HepG2 (cell line): ENCODE measurements around the gene TMEM107. TPM values are rescaled to one million over a fixed set of nuclear protein-coding genes. Genes with fewer than 3 reads are reported as not detected.

Experiments used
- GZF1 ChIP-seq: sonication (generic); formaldehyde crosslinking; IDR thresholded peaks from 2 replicates; pipeline ENCODE4 v1.5.1; 2020; ENCODE audit warnings: mild to moderate bottlenecking, missing genetic modification reagents
- MTA1 ChIP-seq: sonication (generic); formaldehyde crosslinking; IDR thresholded peaks from 2 replicates; pipeline ENCODE4 v1.4.0; 2020; ENCODE audit warnings: missing genetic modification reagents, mild to moderate bottlenecking, borderline replicate concordance
- MXI1 ChIP-seq: IDR thresholded peaks from 3 replicates; pipeline ENCODE4 v1.6.1; 2012; ENCODE audit warnings: low read depth, low read length, inconsistent platforms, borderline replicate concordance
- NBN ChIP-seq: fragments of 450-650 bp; conservative IDR thresholded peaks from 2 replicates; pipeline ENCODE4 v1.6.1; 2017
- POLR2A ChIP-seq, 2 experiments: IDR thresholded peaks; 2 replicates each; pipeline ENCODE4 v1.6.1; 2011; ENCODE audit warnings: low read depth in 2 of 2, low read length in 2 of 2, mild to moderate bottlenecking in 1 of 2, moderate library complexity in 1 of 2; ENCODE audit not compliant: insufficient read depth in 1 of 2
- SAFB2 ChIP-seq: sonication (generic); formaldehyde crosslinking; IDR thresholded peaks from 2 replicates; pipeline ENCODE4 v1.5.1; 2020; ENCODE audit warnings: missing genetic modification reagents, low read depth, mild to moderate bottlenecking, borderline replicate concordance
- SRSF9 ChIP-seq: fragments of 200-400 bp; formaldehyde crosslinking; IDR thresholded peaks from 2 replicates; pipeline ENCODE4 v1.6.1; 2018; ENCODE audit warnings: borderline replicate concordance, mild to moderate bottlenecking, low read depth, low read length; ENCODE audit not compliant: insufficient read depth, poor library complexity, severe bottlenecking
- ZNF260 ChIP-seq: sonication (generic); formaldehyde crosslinking; IDR thresholded peaks from 2 replicates; pipeline ENCODE4 v1.4.0; 2020; ENCODE audit warnings: missing genetic modification reagents, low read depth, mild to moderate bottlenecking, borderline replicate concordance
- ZNF616 ChIP-seq: sonication (generic); formaldehyde crosslinking; IDR thresholded peaks from 2 replicates; pipeline ENCODE4 v1.5.0; 2020; ENCODE audit warnings: low read depth, mild to moderate bottlenecking, missing genetic modification reagents
- ZNF724P ChIP-seq: sonication (generic); formaldehyde crosslinking; IDR thresholded peaks from 2 replicates; pipeline ENCODE4 v1.8.0; 2022; ENCODE audit warnings: missing genetic modification reagents, borderline replicate concordance
- ZNF883 ChIP-seq: sonication (generic); formaldehyde crosslinking; IDR thresholded peaks from 2 replicates; pipeline ENCODE4 v1.5.1; 2020; ENCODE audit warnings: mild to moderate bottlenecking, missing genetic modification reagents; ENCODE audit errors: not compliant biosample characterization
- ZSCAN9 ChIP-seq: IDR thresholded peaks from 2 replicates; pipeline ENCODE4 v1.6.1; 2016; ENCODE audit warnings: borderline replicate concordance
- polyA plus RNA-seq, 8 experiments: library from polyadenylated mRNA; depleted of rRNA in 3 of 8; stranded (reverse) in 7 of 8; unstranded in 1 of 8; fragments of >200 nt; fragmentation: Illumina TruSeq in 4 of 8; extraction: Trizol in 4 of 8; gene quantifications; 2 replicates each; pipeline versions ENCODE4 v1.2.1 to v1.2.3, GENCODE V29; 2011 to 2016; ENCODE audit warnings: low read depth in 4 of 8, missing spikeins in 1 of 8, mixed read lengths in 1 of 8; ENCODE audit not compliant: insufficient read depth in 1 of 8
- total RNA-seq, 5 experiments: library from RNA; depleted of rRNA; stranded (reverse); fragments of >200 nt; fragmentation: Illumina TruSeq; extraction: Trizol; gene quantifications; 2 replicates each; pipeline ENCODE4 v1.2.3, GENCODE V29; 2016; ENCODE audit warnings: low read depth in 1 of 5
- TF ChIP-seq, protein P1 (sequence below): sonication (generic); formaldehyde crosslinking; IDR thresholded peaks from 2 replicates; pipeline ENCODE4 v1.4.0; 2020; ENCODE audit warnings: missing genetic modification reagents
- TF ChIP-seq, protein P2 (sequence below): IDR thresholded peaks from 2 replicates; pipeline ENCODE4 v1.6.1; 2012; ENCODE audit warnings: inconsistent platforms
- TF ChIP-seq, protein P3 (sequence below): IDR thresholded peaks from 2 replicates; pipeline ENCODE4 v1.6.1; 2016; ENCODE audit warnings: low read depth, borderline replicate concordance
- TF ChIP-seq, protein P4 (sequence below): sonication (generic); formaldehyde crosslinking; IDR thresholded peaks from 2 replicates; pipeline ENCODE4 v1.4.0; 2020; ENCODE audit warnings: low read depth, missing genetic modification reagents

TMEM107 gene
- total and polyA plus RNA-seq, 2 of the 13 experiments (the other 11 are each of a cell fraction or from before 2014, with no cell fraction given), result 7.2 to 15.3 TPM

DNA sequence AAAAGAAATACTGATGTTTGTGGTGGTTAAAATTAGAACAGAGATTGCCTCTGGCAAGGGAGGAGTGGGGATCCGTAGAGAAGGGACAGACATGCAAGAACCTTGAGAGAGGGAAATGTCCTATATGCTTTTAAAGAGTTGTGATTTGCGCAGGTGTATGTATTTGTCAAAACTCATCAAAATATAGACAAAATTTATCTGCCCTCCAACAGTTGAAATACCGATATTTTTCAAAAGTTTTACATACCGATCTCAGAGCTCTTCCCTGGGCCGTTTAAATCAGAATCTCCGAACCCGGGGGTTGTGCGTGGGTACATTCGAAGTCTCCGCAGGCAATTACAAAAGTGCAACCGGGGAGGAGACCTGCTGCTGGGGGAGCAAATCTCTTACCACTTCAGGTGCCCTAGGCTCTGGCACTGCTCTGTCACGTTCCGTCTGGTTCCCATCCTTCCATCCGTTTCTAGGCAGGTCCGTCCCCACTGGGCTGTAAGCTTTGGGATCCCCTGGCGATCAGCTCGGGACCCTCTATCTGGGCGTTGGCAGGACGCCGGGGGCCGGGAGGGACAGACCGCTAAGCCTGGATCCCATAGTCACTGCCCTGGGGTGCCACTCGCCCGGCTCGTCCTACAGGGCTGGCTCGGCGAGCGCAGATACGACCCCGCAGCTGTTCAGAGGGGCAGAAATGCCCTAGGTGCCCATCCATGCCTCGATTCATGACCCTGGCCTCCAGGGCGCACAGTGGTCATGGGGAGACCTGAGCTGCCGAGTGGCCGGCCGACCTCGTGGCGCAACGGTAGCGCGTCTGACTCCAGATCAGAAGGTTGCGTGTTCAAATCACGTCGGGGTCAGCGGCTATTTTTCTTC, 9.6 kb upstream of the TMEM107 start (continued):
- TF ChIP-seq ZNF616 (no peak), ZNF883 (CRISPR knock-in tag) (no peak), MTA1 (CRISPR knock-in tag) (0 out of 2 replicates have a peak, but pooled peaks have one; percentile 36), ZSCAN9 (CRISPR knock-in tag) (peak; percentile 50; the same call in 1 of the 2 replicates), SAFB2 (CRISPR knock-in tag) (peak; percentile 17; the same call in 1 of the 2 replicates), SRSF9 (no peak), GZF1 (no peak), ZNF260 (no peak), ZNF724P (CRISPR knock-in tag) (no peak), NBN (no peak), POLR2A (IDR thresholded peaks at IDR 0.05; ENCODE audit: insufficient read depth in 1 of 2, low read depth in 2 of 2, low read length in 2 of 2) (no peak), MXI1 (peak; percentile 76; the same call in 2 of the 3 replicates)
- TF ChIP-seq, protein P1, sequence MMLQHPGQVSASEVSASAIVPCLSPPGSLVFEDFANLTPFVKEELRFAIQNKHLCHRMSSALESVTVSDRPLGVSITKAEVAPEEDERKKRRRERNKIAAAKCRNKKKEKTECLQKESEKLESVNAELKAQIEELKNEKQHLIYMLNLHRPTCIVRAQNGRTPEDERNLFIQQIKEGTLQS (CRISPR knock-in tag), result no peak
- TF ChIP-seq, protein P2, sequence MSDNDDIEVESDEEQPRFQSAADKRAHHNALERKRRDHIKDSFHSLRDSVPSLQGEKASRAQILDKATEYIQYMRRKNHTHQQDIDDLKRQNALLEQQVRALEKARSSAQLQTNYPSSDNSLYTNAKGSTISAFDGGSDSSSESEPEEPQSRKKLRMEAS, result peak; percentile 49
- TF ChIP-seq, protein P3, sequence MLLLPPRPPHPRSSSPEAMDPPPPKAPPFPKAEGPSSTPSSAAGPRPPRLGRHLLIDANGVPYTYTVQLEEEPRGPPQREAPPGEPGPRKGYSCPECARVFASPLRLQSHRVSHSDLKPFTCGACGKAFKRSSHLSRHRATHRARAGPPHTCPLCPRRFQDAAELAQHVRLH, result no peak; the same call in 1 of the 2 replicates
- TF ChIP-seq, protein P4, sequence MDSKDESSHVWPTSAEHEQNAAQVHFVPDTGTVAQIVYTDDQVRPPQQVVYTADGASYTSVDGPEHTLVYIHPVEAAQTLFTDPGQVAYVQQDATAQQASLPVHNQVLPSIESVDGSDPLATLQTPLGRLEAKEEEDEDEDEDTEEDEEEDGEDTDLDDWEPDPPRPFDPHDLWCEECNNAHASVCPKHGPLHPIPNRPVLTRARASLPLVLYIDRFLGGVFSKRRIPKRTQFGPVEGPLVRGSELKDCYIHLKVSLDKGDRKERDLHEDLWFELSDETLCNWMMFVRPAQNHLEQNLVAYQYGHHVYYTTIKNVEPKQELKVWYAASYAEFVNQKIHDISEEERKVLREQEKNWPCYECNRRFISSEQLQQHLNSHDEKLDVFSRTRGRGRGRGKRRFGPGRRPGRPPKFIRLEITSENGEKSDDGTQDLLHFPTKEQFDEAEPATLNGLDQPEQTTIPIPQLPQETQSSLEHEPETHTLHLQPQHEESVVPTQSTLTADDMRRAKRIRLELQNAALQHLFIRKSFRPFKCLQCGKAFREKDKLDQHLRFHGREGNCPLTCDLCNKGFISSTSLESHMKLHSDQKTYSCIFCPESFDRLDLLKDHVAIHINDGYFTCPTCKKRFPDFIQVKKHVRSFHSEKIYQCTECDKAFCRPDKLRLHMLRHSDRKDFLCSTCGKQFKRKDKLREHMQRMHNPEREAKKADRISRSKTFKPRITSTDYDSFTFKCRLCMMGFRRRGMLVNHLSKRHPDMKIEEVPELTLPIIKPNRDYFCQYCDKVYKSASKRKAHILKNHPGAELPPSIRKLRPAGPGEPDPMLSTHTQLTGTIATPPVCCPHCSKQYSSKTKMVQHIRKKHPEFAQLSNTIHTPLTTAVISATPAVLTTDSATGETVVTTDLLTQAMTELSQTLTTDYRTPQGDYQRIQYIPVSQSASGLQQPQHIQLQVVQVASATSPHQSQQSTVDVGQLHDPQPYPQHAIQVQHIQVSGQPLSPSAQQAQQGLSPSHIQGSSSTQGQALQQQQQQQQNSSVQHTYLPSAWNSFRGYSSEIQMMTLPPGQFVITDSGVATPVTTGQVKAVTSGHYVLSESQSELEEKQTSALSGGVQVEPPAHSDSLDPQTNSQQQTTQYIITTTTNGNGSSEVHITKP, result no peak
